ENCODE measurements around the gene FSCB. TPM values are rescaled to one million over a fixed set of nuclear protein-coding genes. Genes with fewer than 3 reads are reported as not detected.
"Not testable (repeated sequence)": the region's sequence is repeated elsewhere in the genome, so short reads cannot be mapped to it uniquely, and the experiment has no call there.

FSCB gene
- total RNA-seq, result 0.10 TPM

- DNase-seq, result no peak
Observed at GRCh38 chr14:44507183-44507582, at the start of gene FSCB. FSCB (minus strand) TSS chr14:44507283; CDS start chr14:44506987, 296 bp downstream.

- DNase-seq, result no peak
Observed at GRCh38 chr14:44531658-44532057, 24.6 kb upstream of the FSCB start.

GRCh38 chr14:44530475-44530874 is 23.4 kb upstream of the FSCB start:
- no peak for DNase-seq

GRCh38 chr14:44529026-44529425 is 21.9 kb upstream of the FSCB start:
- DNase-seq, result peak; percentile 8

GRCh38 chr14:44528180-44528579 is 21.1 kb upstream of the FSCB start:
- DNase-seq, result no peak

GRCh38 chr14:44525237-44525636 is 18.2 kb upstream of the FSCB start:
- DNase-seq, result no peak

- not testable (repeated sequence) for DNase-seq
Observed at GRCh38 chr14:44515668-44516067, 8.6 kb upstream of the FSCB start.

GRCh38 chr14:44508834-44509233 is 1.8 kb upstream of the FSCB start:
- DNase-seq, result no peak

- no peak for DNase-seq
Observed at GRCh38 chr14:44505588-44505987, 1.5 kb downstream of the FSCB start.

GRCh38 chr14:44497148-44497547 is 9.9 kb downstream of the FSCB start:
- no peak for DNase-seq

- no peak for DNase-seq
Observed at GRCh38 chr14:44494137-44494536, 12.9 kb downstream of the FSCB start.

GRCh38 chr14:44490966-44491365 is 16.1 kb downstream of the FSCB start:
- DNase-seq, result no peak

GRCh38 chr14:44477953-44478352 is 29.1 kb downstream of the FSCB start:
- no peak for DNase-seq

GRCh38 chr14:44468771-44469170 is 38.3 kb downstream of the FSCB start:
- no peak for DNase-seq

- DNase-seq, result no peak
Observed at GRCh38 chr14:44463356-44464004, 43.6 kb downstream of the FSCB start.

GRCh38 chr14:44462381-44462780 is 44.7 kb downstream of the FSCB start:
- DNase-seq, result no peak

GRCh38 chr14:44461811-44462210 is 45.3 kb downstream of the FSCB start:
- DNase-seq, result no peak

Data from skin of body (tissue), 2 donors.